ENCODE results near the gene ADGRB3.
"Not testable (repeated sequence)": the region's sequence is repeated elsewhere in the genome, so short reads cannot be mapped to it uniquely, and the experiment has no call there.

Gene ADGRB3

DNA sequence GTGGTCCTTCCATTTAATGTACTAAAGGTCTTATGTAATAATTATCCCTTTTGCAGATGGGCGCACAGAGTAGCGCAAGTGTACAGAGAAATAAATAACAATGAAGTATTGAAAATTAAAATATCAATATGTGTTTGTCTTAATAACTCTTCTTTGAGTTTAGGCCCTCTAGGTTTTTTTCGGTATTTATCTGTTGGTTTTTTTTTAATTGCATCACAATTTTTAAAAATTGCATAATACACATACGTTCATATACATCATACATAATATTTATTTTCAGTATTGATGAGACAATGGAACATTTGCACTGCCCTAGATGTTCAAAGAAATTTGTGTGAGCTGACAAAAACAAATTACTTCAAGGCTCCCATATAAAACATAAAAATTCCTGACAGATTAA, 15.1 kb downstream of the ADGRB3 start:
- no peak for DNase-seq

DNA sequence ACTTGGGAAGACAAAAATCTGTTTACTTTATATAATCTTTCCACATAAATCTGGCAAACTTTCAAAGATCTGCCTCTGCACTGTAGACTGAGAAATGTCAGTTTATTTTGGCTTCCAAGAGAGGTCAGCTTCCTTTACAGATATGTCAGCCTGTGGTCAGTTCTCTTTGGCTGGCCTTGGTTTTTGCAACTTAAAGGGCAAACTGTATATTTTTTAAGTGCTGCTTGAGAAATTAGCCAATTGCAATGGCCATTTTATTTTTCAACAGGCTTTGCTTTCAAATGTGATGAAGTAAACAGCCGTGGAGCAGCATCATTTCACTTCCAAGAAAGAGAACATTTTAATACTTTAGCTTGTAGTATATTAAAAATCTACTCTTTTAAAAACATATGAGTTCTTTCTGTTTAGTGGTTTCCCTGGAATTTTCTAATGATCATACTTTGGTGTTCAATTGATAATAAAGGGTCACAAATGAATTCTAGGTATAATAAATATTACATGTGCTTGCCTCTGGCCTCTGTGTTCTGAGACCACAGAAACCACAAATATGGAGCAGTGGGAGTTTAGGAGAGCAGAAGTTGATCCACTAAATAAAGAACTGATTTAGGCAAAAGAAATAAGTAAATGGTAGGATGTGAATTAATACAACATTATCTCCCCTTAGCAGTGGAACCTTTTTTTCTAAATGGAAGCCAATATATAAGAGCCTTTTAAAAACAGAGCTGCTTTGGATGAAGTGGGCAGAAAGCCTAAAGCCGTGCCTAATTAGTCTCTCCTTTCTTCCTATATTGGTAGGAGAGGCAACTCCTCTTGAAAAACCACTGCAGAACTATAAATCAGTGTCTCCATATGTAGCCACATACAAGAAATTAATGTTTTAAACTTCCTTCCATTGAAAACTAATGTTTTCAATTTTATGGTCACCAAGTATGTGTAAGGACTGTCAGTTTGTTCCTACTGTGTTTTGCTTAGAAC, 16.2 kb downstream of the ADGRB3 start:
- no peak for DNase-seq

DNA sequence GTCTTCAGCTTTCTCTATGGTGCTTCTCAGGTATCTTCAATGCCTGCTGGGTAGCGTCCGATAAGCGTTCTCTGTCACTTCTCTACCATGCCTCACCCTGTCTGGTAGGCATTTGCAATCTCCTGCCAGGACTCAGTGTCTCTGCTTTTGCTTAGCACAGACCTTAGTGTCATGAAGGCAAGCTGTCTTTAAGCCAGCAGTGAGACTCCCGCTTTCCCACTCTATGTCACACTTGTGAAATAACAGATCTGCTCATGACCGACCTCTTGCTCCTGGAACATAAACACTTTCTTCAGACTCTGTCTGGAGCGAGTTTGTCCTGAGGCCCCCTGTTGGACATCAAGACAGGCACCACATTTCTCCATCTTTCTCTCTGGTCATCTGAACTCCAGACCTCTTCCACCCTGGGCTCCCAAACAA, 17.0 kb downstream of the ADGRB3 start:
- no peak for DNase-seq

DNA sequence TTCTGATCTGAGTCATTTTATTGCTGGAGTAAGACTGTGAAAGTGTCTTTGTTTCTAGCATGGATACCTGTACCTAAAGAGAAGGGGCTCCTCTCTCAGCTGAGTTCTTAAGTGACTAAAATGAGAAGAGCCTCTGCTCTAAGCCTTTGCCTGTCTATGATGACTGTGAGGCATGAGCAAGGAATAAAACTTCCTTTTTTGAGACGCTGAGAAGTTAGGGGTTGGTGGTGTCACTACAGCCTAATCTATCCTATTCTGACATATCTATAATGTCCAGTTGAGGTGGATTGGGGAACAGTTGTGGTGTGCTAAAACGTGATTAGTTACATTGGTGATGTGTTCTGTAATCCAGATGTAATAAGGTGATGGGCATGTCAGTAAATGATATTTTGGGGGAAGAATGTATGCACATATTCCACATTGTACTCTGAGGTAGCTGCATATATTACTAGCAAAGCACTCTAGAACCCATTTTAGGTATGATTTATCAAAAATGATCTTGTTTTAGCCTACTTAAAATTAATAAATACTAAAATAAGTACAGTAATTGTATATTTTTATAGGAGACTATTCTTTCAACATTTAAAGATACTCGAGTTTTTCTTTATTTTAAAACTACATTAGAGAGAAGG, 18.1 kb downstream of the ADGRB3 start:
- no peak for DNase-seq

DNA sequence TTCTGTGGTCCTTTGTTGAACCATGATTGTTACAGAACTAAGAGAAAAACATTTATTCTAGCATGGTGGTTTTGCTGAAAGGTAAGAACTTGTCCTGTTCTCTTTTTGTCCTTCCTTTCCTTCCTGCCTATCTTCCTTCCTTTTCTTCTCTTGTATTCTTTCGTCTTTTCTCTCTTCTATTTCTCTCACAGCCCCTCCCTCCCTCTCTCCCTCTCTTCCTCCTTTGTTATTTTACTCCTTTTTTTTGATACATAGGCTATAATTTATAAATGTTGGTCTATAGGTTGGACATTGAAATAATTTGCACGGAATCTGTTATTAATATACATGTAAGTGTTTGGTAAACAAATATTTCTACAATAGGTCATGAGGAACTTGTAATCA, 18.6 kb downstream of the ADGRB3 start:
- DNase-seq, result no peak

DNA sequence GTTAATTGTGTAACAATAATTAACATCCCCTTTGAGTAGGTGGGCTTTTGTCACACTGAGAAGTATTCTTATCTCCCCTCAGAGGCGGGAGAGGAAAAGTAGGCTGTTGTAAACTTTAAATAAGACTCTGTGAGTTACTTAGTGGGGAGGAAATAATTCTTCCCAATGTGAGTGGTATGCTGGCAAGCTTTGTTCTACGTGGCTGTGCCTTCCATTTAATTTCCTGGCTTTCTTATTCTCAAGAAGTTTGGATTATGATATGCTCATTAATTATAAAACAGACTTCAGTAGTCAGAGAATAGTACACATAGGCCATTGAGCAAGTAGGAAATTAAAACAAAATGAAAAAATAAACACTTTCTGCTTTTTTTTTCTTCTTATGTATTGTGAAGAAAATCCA, 19.1 kb downstream of the ADGRB3 start:
- DNase-seq, result no peak

DNA sequence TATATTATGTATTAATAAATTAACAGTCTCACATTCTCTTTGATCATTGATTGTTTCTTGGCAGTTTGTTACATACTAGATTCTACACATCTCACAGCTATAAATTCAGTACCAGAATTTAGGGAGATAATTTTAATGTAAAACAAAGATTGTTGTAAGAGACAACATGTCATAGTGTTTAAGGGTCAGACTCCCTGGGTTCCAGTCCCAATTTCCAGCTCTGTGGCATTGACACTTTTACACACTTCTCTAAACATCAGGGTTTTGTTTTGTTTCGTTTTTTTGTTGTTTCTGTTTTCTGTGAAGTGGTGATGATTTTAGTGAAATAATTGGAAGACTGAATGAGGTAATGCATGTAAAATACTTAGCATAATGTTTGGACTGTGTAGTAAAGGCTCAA, 19.9 kb downstream of the ADGRB3 start:
- DNase-seq, result no peak

DNA sequence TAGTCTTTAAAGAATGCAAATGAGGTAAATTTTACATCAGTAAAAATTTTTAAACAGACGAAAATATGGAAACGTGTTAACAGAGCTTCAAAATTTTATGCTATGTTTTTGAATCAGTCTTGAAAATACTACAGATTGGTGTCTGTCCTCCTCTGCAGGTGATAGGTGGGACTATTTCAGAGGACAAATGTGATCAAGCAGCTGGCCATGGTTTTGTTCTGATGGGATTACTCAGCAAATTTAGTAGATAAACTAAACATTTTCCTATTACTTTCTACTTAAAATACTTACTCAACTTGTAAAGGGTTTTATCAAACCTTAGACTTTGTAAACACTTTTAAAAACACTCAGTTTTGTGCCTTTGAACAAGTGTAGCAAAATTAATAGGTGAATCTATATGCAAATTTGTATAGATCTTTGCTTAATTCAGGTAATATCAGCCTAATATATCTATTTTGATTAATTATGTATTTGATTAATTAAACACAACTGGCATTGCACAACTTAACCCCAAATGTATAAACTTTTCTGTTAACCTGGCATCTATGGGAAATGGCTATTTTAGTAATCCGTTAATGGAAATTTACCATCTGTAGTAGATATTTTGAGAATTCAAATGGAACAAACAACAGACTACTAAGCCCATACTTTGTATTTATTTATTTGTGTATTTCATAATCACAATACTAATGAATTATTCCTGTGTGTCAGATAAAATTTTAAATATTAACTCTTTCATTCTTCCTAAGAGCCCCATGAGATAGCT, 22.5 kb downstream of the ADGRB3 start:
- no peak for DNase-seq

DNA sequence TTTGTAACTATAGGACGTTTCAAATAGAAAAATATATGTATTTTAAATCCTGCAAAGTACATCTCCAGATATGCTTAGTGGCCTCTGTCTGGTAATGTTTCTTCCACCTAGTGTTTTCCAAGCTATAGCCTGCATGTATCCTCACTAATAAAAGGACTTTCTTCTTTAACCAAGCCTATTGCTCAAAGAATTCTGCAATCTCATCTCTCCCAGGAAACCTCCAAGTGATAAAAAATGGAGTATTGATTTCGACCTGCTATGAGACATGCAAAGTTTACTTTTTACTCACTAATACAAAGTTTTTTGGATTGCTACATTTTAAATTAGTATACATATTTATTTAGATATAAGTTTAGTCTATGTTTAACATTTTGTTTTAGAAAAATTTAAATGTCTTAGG, 23.3 kb downstream of the ADGRB3 start:
- no peak for DNase-seq

DNA sequence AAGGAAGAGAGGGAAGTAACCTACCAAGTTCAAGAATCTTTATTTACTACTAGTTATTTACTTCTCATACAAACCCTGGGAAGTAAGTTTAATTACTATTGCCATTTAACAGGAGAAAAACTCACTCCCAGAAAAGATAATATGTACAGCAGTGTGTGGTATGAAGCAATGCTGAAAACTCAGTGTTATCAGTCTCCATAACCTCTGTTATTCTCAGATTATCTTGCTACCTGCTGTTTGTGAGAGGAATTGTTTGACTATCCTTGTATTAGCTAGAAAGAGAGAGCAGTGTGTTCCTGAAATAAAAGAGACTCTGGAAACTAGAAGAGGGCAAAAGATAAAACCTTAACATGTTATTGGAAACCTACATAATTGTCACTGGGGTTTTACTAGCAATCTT, 38.2 kb downstream of the ADGRB3 start:
- DNase-seq, result no peak

DNA sequence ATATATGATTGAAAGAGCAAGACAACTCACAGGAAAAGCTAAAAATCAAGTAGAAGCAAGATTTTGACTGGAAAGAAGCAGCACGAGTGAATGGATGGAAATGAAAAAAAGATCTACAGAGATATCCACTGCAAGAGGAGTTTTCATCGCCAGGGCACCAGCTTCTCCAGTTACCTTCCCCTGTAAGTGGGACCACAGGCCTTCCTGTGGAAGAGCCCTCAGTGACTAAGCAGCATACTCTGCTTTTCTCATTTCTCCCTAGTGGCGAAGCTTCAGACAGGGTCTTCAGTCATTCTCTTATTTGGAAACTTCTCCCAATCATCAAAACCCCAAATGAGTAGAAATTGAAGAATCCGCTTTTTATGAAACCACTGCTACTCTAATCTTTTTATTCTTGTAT, 40.5 kb downstream of the ADGRB3 start:
- DNase-seq, result no peak

DNA sequence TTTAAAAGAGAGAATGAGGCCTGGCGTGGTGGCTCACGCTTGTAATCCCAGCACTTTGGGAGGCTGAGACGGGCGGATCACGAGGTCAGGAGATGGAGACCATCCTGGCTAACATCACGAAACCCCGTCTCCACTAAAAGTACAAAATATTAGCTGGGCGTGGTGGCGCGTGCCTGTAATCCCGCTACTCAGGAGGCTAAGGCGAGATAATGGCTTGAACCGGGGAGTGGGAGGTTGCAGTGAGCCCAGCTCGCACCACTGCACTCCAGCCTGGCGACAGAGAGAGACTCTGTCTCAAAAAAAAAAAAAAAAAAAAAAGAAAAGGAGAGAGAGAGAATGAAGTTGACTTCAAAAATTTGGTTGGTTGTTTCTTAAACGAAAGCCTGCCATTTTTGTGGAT, 41.0 kb downstream of the ADGRB3 start:
- not testable (repeated sequence) for DNase-seq

DNA sequence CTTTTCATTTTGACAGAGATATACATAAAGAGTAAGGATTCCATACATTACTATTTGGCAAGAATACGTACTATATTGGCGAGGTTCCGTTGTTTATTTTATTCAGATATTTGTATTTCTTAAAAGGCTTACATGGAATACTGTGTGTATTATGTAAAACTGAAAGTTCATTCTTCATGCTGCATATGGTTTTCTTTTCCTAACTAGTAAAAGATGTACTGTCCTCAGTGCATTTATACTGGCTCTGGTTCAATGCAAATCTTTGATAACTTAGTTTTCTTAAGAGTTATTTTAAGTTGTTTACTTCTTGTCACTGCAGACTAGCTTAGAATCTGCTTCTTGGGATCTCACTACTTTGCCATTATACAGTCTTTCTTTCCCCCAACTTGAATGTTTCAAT, 42.0 kb downstream of the ADGRB3 start:
- DNase-seq, result no peak

DNA sequence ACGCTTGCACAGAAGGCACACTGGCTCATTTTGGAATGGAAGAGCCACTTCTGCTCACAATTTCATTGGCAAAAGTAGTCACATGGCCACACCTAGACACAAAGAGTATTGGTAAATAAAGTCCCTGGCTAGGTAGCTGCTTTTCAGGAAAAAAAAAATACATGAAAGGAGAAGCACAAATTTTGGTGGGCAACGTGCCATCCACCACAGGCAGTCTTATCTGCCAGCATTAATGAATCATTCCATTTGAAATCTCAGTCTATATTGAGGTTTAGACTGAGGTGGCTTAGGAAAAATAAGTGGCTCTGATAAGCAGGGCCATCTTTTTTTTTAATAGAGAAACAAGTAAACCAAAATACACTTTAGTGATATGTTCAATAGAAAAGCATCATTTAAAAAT, 44.3 kb downstream of the ADGRB3 start:
- DNase-seq, result no peak

DNA sequence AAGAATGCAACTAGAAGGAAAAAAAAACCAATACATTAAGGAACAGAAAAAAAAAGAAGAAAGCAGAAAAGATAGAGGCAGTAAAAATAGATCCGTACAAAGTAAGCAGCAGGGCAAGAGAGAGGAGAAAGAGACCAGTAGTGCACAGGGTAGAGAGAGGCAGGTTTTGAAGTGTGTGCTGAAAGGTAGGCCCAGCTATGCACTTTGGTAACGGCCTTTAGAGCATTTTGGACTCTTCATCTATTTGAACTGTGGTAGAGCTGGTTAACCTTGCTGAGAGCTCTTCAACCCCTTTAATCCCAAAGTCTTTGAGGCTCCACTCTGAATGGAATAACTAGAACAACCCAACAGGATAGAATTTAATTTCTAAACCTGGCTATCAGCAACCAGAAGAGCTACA, 45.2 kb downstream of the ADGRB3 start:
- no peak for DNase-seq

DNA sequence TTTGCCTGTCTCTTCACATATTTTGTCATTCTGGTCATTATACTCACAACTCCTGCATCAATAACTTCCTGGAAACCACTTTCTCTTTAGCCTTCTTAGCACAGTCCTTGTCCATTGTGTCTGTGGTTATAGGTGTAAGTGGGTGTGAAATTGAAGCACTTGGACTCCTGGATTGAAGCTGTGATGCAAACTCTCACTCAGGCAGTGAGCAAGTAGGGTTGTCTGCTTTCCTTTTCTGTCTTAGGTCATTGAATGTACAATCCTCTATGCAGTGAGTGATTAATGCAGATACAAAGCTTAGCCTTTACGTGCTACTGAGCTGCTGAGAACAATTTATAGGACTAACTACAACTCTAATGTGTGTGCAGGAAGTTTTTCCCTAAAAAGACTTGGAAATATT, 54.8 kb downstream of the ADGRB3 start:
- no peak for DNase-seq

DNA sequence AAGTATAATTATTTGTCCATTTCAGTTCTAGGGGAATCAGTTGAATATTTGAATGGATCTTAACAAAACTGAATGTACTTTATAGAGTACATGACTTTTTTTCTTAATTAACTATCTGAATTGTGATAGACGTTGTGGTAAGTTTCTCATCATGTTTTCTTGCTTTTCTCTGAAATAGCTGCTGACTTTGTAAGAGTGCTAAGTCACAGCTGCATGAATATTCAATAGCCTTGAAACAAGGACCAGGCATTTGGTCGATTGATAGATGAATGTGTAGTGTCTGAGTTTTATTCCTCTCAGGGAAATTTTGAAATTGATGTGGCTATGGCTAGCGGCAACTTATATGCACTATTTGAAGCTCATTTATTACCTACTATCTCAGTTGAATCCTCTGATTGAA, 56.0 kb downstream of the ADGRB3 start:
- no peak for DNase-seq

DNA sequence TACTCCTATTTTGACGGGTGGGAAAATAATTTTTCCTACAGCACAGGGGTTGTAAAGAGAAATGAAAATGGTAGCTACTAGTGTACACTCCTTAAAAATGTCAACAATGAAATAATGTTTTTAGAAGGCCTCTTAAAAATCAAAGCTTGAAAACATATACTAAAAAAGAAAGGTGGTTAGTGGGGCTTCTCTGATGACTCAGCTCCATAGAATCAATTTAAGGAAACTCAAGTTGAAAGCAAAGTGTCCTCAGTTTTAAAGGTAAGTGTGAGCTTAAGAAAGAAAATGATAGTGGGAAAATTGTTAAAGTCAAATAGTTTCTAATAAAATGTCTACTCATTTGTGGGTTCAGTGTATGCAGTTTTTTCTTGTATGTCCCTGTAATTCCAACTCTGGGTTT, 58.2 kb downstream of the ADGRB3 start:
- DNase-seq, result no peak

DNA sequence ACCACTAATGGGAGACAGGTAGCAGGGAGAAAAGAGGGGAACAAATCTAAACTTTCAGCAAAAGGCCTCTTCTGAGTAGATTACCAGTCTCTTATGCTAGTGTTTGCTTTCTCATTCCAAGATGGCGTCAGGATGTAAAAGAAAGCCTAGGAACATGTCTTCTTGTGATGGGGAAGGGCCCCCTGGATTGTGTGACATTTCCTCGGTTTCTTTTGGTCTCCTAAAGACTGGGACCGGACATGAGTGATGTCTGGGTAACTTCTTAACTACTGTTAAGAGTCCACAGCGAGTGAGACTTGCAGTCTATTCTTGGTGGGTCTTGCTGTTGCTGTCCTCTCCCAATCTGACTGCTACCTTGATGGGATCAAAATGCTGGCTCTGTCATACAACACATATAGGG, 60.3 kb downstream of the ADGRB3 start:
- no peak for DNase-seq

DNA sequence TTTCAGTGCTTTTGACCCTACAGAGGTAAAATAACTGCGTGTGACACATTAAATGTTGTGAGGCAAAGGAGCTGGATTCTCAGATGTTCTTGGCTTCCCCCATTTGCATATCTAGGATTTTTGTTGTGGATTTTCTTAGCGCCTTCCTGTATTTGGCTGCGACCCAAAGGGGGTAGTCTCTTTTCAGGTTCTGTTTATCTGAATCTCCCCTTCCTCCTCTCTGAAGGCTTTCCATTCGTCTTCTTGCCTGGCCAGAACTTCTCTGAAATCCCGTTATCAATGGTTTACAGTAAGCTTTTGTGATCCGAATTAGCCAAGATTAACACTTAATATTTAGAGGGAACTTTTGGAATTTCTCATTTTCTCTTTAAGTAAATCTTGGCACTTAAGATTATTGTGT, 60.8 kb downstream of the ADGRB3 start:
- no peak for DNase-seq

DNA sequence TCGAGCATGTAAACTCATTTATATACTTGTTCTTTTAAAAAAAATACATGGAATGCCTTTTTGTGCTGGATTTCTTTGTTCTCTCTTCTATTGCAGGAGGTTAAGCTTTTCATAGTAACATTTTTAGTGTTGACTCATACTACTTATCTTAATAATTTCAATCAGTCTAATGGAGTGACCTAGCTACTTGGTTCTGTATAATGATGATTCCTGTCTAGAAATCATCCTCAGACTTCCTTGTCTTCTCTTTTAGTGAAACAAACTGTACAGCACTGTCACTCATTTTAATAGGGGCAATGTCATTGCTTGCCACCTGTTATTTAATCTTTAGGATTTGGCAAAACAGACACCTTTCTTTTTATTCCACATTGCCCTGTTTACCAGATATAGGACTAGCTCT, 62.3 kb downstream of the ADGRB3 start:
- no peak for DNase-seq

DNA sequence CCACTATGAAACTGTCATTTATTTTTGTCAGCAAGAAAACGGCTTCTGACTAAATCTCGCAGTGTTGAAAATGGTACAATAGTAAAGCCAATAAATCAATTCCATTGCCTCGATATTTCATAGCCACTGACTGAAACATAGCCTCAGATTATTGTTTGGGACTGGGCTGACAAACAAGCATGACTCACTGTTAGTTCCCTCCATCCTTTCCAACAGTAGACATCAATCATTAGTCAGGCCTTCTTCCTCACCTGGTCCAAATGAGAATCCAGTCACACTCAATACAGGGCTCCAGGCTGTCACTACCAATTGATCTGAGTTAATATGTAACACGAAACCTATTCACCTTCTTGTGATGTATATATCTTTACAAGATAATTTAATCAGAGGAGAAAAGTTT, 66.1 kb downstream of the ADGRB3 start:
- DNase-seq, result no peak

DNA sequence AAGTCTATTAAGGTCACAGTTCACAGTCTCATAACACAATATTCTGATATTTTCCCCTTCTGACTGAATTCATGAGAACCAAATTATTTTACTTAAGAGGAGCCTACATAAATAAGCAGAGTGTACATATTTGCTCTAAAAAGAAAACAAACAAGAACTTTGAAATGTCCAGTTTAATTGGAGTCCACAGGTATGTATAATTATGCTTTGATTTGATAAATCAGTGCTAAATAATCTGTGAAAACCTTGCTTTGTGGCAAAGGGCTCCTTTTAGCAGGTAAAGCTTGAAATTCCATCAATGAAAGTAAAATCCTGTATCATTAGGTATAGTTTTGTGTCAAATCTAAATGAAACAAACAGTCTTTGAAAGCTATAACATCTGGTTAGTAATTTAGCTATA, 69.4 kb downstream of the ADGRB3 start:
- no peak for DNase-seq

DNA sequence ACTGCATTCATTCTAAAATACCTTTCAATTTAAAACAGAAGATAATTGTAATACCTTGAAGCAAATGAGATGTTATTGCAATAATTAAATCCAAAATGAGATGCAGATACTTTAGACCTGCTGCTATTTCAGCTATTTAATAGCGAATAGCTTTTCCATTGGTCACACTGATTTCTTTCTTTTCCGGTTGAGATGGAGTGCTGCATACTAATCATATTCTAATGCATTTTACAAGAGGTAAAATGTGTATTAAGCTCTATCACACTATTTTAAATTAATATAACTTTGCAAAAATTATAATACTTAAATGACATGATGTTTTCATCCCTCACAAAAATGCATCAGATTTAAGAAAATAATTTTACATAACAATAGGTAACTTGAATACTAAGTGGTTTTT, 74.0 kb downstream of the ADGRB3 start:
- no peak for DNase-seq
